ENCODE results near the gene CPNE4.

CPNE4 gene

GRCh38 chr3:131568460-131568859 lies 466.4 kb downstream of the CPNE4 start:
- DNase-seq = no peak

DNA sequence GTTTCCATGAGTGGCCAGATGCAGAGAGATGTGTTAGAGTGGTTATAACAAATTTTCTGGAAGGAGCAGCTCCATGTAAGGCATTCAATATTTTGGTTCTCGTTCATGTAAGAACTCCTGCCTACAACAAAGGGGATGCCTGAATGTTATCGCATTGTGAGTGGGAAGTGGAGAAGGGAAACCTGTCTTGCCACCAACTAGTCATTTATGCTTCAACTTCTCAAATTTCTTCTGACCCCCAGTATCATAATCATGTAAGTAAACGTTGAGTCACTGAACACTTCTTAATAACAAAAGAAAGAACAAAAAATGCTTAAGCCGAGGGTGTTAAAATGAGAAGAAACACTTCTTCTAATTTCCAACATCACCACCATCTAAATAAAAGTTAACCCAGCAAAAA lies 470.0 kb downstream of the CPNE4 start:
- DNase-seq = no peak

GRCh38 chr3:131561511-131561910 lies 473.3 kb downstream of the CPNE4 start:
- no peak for DNase-seq

DNA sequence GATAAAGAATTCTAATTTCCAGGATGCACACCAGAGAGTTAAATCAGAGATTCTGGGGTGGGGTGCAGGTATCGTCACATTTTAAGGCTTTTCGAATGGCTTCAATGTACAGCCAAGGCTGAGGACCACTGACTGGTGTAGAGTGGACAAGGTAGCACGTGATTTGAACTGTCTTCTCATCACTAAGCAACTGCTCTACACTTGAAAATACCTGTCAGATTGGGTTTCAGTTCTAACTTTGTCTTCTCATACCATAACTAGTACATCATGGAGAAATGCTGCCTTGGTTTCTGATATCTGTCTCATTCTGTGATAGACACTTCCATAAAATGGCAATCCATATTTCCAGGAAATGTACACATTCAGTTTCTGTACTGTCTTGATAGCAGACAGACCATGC lies 474.0 kb downstream of the CPNE4 start:
- DNase-seq = no peak

DNA sequence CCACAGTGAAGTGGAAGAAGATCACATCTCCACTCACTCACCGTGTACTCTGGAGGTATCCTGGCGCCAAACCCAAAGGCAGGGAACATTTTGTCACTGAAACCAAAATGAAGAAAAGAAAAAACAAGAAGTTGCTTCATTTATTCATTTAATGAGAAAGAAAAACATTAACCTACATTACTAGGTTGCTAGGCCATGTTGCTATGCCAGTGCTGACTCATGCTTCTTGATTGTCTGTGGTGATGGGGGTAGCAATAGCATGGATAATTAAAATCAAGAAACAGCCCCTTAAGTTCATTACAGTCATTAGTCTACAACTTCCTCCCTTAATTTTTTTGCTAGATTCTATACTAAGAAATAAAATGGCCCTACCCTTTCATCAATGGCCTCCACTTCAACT lies 479.4 kb downstream of the CPNE4 start:
- no peak for DNase-seq

DNA sequence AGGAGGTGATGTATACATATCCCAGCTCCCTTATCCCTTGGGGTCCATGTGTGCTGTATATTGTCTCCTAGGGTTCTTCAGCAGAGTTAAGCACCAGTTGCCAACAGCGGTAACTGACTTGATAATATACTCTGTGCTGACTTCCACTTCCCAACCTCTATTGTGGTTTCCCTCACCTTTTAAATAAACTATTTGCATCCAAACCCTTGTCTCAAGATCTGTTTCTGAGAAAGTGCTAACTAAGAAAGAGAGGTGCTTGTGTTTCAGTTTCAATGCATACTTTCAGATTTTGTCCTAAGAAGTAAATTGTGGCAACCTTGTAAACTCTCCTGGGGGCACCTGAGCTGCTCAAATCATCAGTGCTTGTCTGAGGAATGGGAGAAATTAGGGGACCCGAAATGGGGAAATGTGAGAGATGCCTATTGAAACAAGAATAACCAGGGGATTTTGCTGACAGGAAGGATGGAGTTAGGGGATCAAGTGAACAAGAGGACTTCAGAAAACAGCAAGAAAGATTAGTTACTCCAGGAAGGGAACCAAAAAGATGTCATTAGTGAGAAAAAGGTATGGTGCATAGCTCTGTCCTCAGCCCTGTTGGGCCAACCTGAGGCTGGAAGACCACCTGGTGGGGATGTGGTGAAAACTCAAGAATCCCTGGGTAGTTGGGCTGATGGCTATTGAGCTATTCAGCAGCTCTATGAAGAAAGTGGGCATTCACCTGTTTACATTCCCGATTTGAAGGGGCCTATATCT lies 481.1 kb downstream of the CPNE4 start:
- DNase-seq = no peak

DNA sequence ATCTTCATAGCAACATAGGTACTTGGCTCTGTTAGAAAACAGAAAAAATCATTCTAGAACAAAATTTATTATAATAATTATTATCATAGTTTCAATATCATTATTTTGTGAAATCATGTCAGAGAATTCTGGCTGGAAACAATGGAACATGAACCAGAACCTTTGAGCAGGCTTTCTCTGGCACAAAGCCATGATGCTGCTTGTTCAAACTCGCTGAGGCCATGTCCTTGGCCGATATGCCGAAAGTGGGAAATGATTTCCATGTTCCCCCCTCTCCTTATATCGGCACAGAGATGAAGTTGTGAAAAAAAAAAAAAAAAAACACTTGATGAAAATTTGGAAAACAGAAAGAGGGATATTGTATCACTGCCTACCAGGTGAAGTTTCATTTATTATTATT lies 483.1 kb downstream of the CPNE4 start:
- no peak for DNase-seq

DNA sequence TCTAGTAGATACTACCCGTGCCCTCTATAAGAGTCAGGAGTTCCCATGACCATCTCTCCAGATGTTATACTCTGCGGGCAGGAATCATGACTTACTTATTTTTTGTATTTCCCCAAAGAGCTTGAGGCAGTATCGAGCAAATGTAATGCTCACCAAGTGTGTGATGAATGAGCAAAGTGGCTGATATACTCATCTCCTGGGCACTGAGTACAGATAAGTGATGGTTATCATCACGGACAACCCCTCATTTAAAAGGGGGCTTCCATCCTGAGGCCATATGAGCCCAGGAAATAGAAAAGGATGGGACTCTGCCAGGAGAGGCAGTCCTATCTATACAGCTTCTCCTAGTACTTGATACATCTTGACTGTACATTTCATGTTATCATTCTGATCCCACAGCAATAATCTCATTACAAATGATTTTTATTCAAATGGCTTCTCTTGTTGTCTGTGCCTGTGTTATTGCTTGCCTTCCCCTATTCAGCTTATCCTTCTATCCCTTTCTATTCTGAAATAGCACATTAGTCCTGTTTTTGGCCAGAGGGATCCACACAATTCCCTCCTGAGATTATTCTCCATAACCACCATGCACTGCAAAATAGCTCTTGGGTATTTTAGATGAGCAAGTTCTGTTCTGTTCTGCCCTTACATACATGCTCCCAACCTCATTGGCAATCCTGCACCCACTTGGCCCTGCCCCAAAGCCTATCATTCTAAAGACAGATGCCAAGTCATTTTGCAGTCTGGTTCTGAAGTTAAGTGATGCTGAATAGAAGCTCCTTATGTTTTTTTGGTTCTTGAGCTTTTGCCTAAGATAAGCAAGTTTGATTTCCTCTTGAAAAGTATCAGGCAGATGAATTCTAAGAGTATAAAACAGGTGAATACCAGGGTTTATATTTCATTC lies 484.0 kb downstream of the CPNE4 start:
- no peak for DNase-seq

- no peak for DNase-seq
Observed at GRCh38 chr3:131549340-131549739, 485.5 kb downstream of the CPNE4 start.

GRCh38 chr3:131547585-131547984 lies 487.2 kb downstream of the CPNE4 start:
- DNase-seq = no peak

GRCh38 chr3:131546441-131546840 lies 488.4 kb downstream of the CPNE4 start:
- no peak for DNase-seq

- DNase-seq = no peak
Observed at GRCh38 chr3:131544557-131544956, 490.3 kb downstream of the CPNE4 start.

- peak in 1 of 2 experiments; percentile 3 for DNase-seq
Observed at GRCh38 chr3:131543714-131544113, 491.1 kb downstream of the CPNE4 start.

GRCh38 chr3:131541288-131541687 lies 493.5 kb downstream of the CPNE4 start:
- no peak for DNase-seq

DNA sequence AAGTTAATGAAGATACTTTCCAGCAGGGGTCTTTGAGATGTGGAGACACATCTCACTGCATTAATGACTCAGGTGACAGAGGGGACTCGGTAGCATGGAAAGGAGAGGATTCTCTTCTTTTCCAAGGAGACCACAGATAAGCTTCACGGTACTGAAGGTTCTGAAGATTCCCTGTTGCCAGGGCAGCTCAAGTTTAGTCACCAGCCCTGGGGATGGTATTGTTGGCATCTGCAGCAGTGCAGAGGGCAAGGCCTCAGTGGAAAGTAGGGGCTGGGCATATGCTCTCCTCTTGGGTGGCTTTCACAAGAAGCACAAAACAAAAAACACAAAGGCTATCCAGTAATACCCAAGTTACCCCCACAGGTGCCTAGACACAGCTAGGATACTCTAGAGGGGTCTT lies 494.0 kb downstream of the CPNE4 start:
- no peak for DNase-seq

DNA sequence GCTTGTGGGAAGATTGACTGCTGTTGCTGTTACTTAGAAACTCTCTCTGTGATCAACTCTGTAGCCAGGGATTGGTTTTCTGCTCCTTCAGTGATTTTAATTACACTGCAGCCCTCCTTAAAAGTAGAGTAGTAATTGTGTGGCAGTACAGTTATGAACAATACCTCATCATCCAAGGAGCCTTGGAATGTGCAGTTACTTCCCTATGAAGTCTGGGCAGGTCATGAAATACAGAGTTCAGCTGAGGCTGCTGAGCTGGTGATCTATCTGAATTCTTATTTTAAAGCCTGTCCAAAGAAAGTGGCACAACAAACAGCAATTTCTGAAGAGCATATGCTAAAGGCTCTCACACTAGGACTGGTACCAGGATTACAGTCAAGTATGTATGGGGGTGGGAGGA lies 494.7 kb downstream of the CPNE4 start:
- DNase-seq = no peak

- no peak for DNase-seq
Observed at GRCh38 chr3:131538968-131539367, 495.8 kb downstream of the CPNE4 start.

- DNase-seq = no peak
Observed at GRCh38 chr3:131537531-131537930, 497.3 kb downstream of the CPNE4 start.

GRCh38 chr3:131535596-131535995 lies 499.2 kb downstream of the CPNE4 start:
- no peak for DNase-seq

GRCh38 chr3:131535131-131535530 lies 499.7 kb downstream of the CPNE4 start:
- DNase-seq = no peak

DNA sequence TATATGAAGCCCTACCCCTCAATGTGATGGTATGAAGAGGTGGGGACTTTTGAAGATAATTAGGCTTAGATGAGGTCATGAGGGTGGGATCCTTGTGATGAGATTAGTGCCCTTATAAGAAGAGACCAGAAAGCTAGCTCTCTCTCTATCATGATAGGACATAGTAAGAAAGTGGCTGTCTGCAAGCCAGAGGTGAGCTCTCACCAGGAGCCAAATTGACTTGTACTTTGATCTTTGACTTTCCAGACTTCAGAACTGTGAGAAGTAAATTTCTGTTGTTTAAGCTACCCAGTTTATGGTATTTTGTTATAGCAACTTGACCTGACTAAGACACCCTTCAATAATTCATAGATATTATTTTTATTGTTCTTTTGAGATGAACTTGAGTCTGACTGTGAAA lies 502.2 kb downstream of the CPNE4 start:
- no peak for DNase-seq

DNA sequence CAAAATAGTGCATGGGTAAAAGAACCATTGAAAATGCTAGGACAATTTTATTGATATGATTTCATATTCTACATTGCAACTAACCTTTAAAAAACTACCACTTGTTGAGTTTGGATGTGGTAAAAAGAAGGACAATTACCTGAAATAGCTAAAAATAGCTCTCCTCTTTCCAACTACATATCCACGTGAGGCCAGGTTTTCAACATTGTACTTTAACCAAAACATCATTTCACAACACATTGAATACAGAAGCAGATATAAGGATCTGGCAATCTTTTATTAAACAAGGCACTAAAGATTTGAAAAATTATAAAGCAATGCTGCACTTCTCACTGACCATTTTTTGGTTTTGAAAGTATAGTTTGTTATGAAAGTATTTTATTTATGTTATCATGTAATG lies 504.0 kb downstream of the CPNE4 start:
- DNase-seq = no peak

DNA sequence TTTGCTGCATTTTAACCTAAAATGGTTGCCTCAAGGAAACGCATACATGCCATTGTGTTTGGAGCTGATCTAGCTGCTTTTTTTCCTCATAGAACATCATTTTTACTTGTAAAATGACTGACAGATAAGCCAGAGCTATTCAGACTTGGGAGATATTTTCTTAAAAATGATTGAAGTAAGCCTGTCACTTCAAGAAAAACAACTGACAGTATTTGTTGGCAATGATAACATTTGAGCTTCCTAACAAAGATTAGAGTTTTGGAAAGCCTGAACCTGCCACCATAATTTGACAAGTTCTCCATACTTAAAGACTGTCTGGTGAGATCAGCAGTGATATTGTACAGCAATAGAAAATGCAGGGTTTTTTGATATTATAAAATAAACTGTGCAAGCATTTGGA lies 504.4 kb downstream of the CPNE4 start:
- DNase-seq = no peak

- peak; percentile 26 to 31 for DNase-seq
Observed at GRCh38 chr3:131526801-131527347, 507.9 kb downstream of the CPNE4 start.

All from SW 1271 (cell line).